Measurements from ENCODE around the gene FASN. TPM values are rescaled to one million over a fixed set of nuclear protein-coding genes. Genes with fewer than 3 reads are reported as not detected.
"Not testable (repeated sequence)": the region's sequence is repeated elsewhere in the genome, so short reads cannot be mapped to it uniquely, and the experiment has no call there.

Gene FASN
- total RNA-seq, 1 experiment from 2014 or later, result 433 TPM

DNA sequence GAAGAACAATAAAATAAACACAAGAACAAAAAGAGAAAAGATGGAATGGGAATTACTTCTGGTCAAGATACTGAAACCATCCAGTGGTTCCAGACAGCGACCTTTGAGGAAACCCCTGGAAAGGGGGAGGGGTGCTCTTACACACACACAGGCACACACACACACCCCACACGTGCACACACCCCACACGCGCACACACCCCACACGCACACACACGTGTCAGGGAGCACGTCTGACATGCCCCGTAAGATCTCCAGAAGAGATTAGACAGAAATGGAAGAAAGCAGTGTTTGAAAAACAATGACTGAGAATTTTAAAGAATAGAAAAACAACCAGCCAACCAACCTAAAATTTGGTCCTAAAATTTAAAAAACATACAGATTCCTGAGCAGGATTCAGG, 45.3 kb upstream of the FASN start:
- no peaks in the 10 kb centered on the region for H3K79me2 ChIP-seq (ENCODE audit: insufficient read depth, low read length)
- no peak overlapping the region for H4K5ac ChIP-seq (ENCODE audit: insufficient read length, low read depth, low read length)
- no peak overlapping the region for H4K8ac ChIP-seq (replicated peaks; ENCODE audit: insufficient read length, low read depth, low read length)
- no peak overlapping the region for H3K4me3 Mint-ChIP-seq
- H3T11ph ChIP-seq (ENCODE audit: low read length), result no peak overlapping the region
- peaks cover 5 to 11% (median 6%) of the 10 kb centered on the region in 3 experiments; a peak in 5 of 7 replicates for H3K36me3 Mint-ChIP-seq (ENCODE audit: insufficient read depth in 1 of 3, low read depth in 3 of 3)
- no peaks in the 10 kb centered on the region for H4K20me1 ChIP-seq (ENCODE audit: control insufficient read depth, insufficient read depth, insufficient read length)
- H3K4me2 ChIP-seq (ENCODE audit: insufficient read depth, insufficient read length, low read length), result no peak overlapping the region
- no peak overlapping the region for H4K91ac ChIP-seq (ENCODE audit: insufficient read length, low read depth, low read length)
- no peak overlapping the region for H2BK20ac ChIP-seq (ENCODE audit: low read depth, low read length, poor library complexity, severe bottlenecking)
- no peak overlapping the region for H2BK15ac ChIP-seq (ENCODE audit: low read depth, low read length)
- H3K23me2 ChIP-seq (ENCODE audit: insufficient read length, low read depth, low read length, poor library complexity, severe bottlenecking), result no peaks in the 10 kb centered on the region
- no peak overlapping the region for H3K18ac ChIP-seq (ENCODE audit: insufficient read length, low read depth, low read length)
- H3K4me1 ChIP-seq (ENCODE audit: insufficient read depth, low read length), result no peaks in the 10 kb centered on the region
- no peak overlapping the region for H2BK12ac ChIP-seq (ENCODE audit: insufficient read length, low read depth, low read length)
- no peak overlapping the region for H2BK5ac ChIP-seq (ENCODE audit: insufficient read length, low read length)
- WGBS (ENCODE audit: extremely low coverage, insufficient read length, low lambda C conversion rate), result no CpG with 5 or more reads among the region's 8 CpGs
- no peak overlapping the region for H3K14ac ChIP-seq (ENCODE audit: insufficient read depth, low read length)
- no peaks in the 10 kb centered on the region for H3K27me3 ChIP-seq (ENCODE audit: insufficient read depth, low read length)
- no peaks in the 10 kb centered on the region for H3K9me3 ChIP-seq (ENCODE audit: control insufficient read depth, low read depth, low read length)
- peaks cover 28% of the 10 kb centered on the region for H3K27me3 Mint-ChIP-seq (ENCODE audit: low read depth)
- peaks cover 0 to 10% of the 10 kb centered on the region in 2 experiments; a peak in 2 of 5 replicates for H3K9me3 Mint-ChIP-seq
- no peaks in the 10 kb centered on the region; a peak in 1 of 4 replicates for H3K4me1 Mint-ChIP-seq
- DNase-seq, result no peak
- H3K9ac ChIP-seq (ENCODE audit: extremely low read depth, insufficient read length, low read length), result no peak overlapping the region
- H2AK5ac ChIP-seq (ENCODE audit: insufficient read length, low read length), result no peak overlapping the region
- H3K56ac ChIP-seq (ENCODE audit: insufficient read length, low read depth, low read length), result no peak overlapping the region
- H2AFZ ChIP-seq (ENCODE audit: low read length), result no peak overlapping the region
- no peak overlapping the region for H3K27ac Mint-ChIP-seq
- no peak for TF ChIP-seq CTCF (conservative IDR thresholded peaks at IDR 0.05)
- no peaks in the 10 kb centered on the region for H3K79me1 ChIP-seq (ENCODE audit: insufficient read depth, low read depth, low read length, poor library complexity, severe bottlenecking)
- H2BK120ac ChIP-seq (ENCODE audit: low read depth, low read length, poor library complexity, severe bottlenecking), result no peak overlapping the region
- H3K23ac ChIP-seq (ENCODE audit: insufficient read length, low read depth, low read length), result no peak overlapping the region
- H3K27ac ChIP-seq (ENCODE audit: insufficient read length, low read depth, low read length), result no peak overlapping the region
- no peak overlapping the region for H3K4ac ChIP-seq (ENCODE audit: low read depth, low read length)

DNA sequence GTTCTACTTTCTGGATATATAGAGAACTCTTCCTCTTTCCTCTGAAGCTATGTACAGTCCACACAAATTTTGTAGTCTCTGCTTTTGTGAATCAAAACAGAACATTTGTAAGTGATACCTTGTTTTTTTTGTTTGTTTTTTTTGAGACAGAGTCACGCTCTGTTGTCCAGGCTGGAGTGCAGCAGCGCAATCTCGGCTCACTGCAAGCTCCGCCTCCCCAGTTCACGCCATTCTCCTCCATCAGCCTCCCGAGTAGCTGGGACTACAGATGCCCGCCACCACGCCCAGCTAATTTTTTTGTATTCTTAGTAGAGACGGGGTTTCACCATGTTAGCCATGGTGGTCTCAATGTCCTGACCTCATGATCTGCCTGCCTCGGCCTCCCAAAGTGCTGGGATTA, 41.9 kb upstream of the FASN start:
- H2BK120ac ChIP-seq (ENCODE audit: low read depth, low read length, poor library complexity, severe bottlenecking); H3K9me3 Mint-ChIP-seq; H3K14ac ChIP-seq (ENCODE audit: insufficient read depth, low read length); H3K4me1 ChIP-seq (ENCODE audit: insufficient read depth, low read length); H2AK5ac ChIP-seq (ENCODE audit: insufficient read length, low read length); H2AFZ ChIP-seq (ENCODE audit: low read length); H3K23ac ChIP-seq (ENCODE audit: insufficient read length, low read depth, low read length); H3K18ac ChIP-seq (ENCODE audit: insufficient read length, low read depth, low read length); H2BK12ac ChIP-seq (ENCODE audit: insufficient read length, low read depth, low read length); H3K36me3 Mint-ChIP-seq (ENCODE audit: insufficient read depth in 1 of 3, low read depth in 3 of 3); DNase-seq; H3K9me3 ChIP-seq (ENCODE audit: control insufficient read depth, low read depth, low read length); H3K79me2 ChIP-seq (ENCODE audit: insufficient read depth, low read length); H3K27ac Mint-ChIP-seq; H3K56ac ChIP-seq (ENCODE audit: insufficient read length, low read depth, low read length); H4K91ac ChIP-seq (ENCODE audit: insufficient read length, low read depth, low read length); H4K5ac ChIP-seq (ENCODE audit: insufficient read length, low read depth, low read length); H2BK5ac ChIP-seq (ENCODE audit: insufficient read length, low read length); H3T11ph ChIP-seq (ENCODE audit: low read length); H4K8ac ChIP-seq (replicated peaks; ENCODE audit: insufficient read length, low read depth, low read length); H3K4me2 ChIP-seq (ENCODE audit: insufficient read depth, insufficient read length, low read length); H2BK20ac ChIP-seq (ENCODE audit: low read depth, low read length, poor library complexity, severe bottlenecking); H3K4me1 Mint-ChIP-seq; H3K27me3 ChIP-seq (ENCODE audit: insufficient read depth, low read length); H3K4ac ChIP-seq (ENCODE audit: low read depth, low read length); H2BK15ac ChIP-seq (ENCODE audit: low read depth, low read length); H3K79me1 ChIP-seq (ENCODE audit: insufficient read depth, low read depth, low read length, poor library complexity, severe bottlenecking); H3K9ac ChIP-seq (ENCODE audit: extremely low read depth, insufficient read length, low read length); H4K20me1 ChIP-seq (ENCODE audit: control insufficient read depth, insufficient read depth, insufficient read length); H3K27ac ChIP-seq (ENCODE audit: insufficient read length, low read depth, low read length); H3K4me3 Mint-ChIP-seq; H3K23me2 ChIP-seq (ENCODE audit: insufficient read length, low read depth, low read length, poor library complexity, severe bottlenecking): not testable (repeated sequence)
- peaks cover 46% of the 10 kb centered on the region for H3K27me3 Mint-ChIP-seq (ENCODE audit: low read depth)
- WGBS (ENCODE audit: extremely low coverage, insufficient read length, low lambda C conversion rate), result no CpG with 5 or more reads among the region's 10 CpGs

Measured in H9 (cell line).